Coronary artery (tissue), 2 donors: Measurements from ENCODE around the gene PSENEN.

Source experiments
- DNase-seq: peaks from one replicate; pipeline ENCODE4 v3.0.0-alpha.2; 2017; ENCODE audit warnings: low spot score
- H3K27ac ChIP-seq, 2 donors: fragments of 200-600 bp; sonication (generic); one replicate each; pipeline ENCODE4 v1.5.1; 2016 to 2019
- H3K4me3 ChIP-seq: fragments of 200-600 bp; sonication (generic); 2 replicates; pipeline ENCODE4 v1.5.1; 2016; ENCODE audit warnings: mild to moderate bottlenecking, moderate library complexity
- CTCF ChIP-seq: fragments of 200-600 bp; sonication (generic); IDR thresholded peaks from one replicate; pipeline ENCODE4 v1.5.1; 2019; ENCODE audit warnings: antibody characterized with exemption

Gene PSENEN

GRCh38 chr19:35754370-35755130 is 9.1 kb downstream of the PSENEN start:
- Histone ChIP-seq H3K4me3 (peak overlapping the region; percentile 79), H3K27ac (peak overlapping the region; percentile 100)
- DNase-seq: no peak
- no peak for TF ChIP-seq CTCF

GRCh38 chr19:35755131-35755549 is 9.7 kb downstream of the PSENEN start:
- DNase-seq: no peak
- TF ChIP-seq CTCF: no peak
- H3K4me3 ChIP-seq: peak overlapping the region; percentile 79
- H3K27ac ChIP-seq: peak overlapping the region; percentile 100

GRCh38 chr19:35755550-35756376 is 10.3 kb downstream of the PSENEN start:
- no peak for TF ChIP-seq CTCF
- peak overlapping the region; percentile 100 for H3K27ac ChIP-seq
- H3K4me3 ChIP-seq: peak overlapping the region; percentile 79
- peak; percentile 98 for DNase-seq

- peak; percentile 91 for DNase-seq
- Histone ChIP-seq H3K27ac (peak within 1 kb of the TSS; percentile 100), H3K4me3 (peak within 1 kb of the TSS; percentile 79)
- TF ChIP-seq CTCF: no peak
Observed at GRCh38 chr19:35756377-35757230, 11.2 kb downstream of the PSENEN start, which contains the start of gene HSPB6. Gene HSPB6, minus strand, starts transcription at chr19:35757029. Its CDS starts 21 bp downstream, at chr19:35757008.

- peak overlapping the region; percentile 79 for H3K4me3 ChIP-seq
- peak overlapping the region; percentile 100 for H3K27ac ChIP-seq
- DNase-seq: peak; percentile 99
- no peak for TF ChIP-seq CTCF
Observed at GRCh38 chr19:35757231-35757748, 11.8 kb downstream of the PSENEN start.
